ENCODE data around the gene AHCYL2.

- TF ChIP-seq POLR2AphosphoS5 (IDR thresholded peaks at IDR 0.05; ENCODE audit: borderline replicate concordance, low read depth, low read length) = no peak
- no peak for TF ChIP-seq EZH2 (IDR thresholded peaks at IDR 0.05)
- no peak for TF ChIP-seq FOXP2 (optimal IDR thresholded peaks at IDR 0.05; ENCODE audit: control extremely low read depth, extremely low read length, insufficient read depth)
These were observed 177.4 kb downstream of the AHCYL2 start for GRCh38 chr7:129401967-129402860.

Measured in SK-N-MC (cell line).